UCSD-AML1 (cell line): Measurements from ENCODE around the gene NUP50.
A peak's percentile ranks its signal among the peaks of the same experiment; 100 is the strongest.

Experiments used
- DNase-seq: peaks from one replicate; lab custom pipeline; 2025; ENCODE audit not compliant: unreplicated experiment; lab: John Stamatoyannopoulos, UW

NUP50 gene

GRCh38 chr22:45227645-45228400 lies 64.1 kb downstream of the NUP50 start:
- no peak for DNase-seq

GRCh38 chr22:45228401-45228754 lies 64.7 kb downstream of the NUP50 start:
- DNase-seq: no peak

GRCh38 chr22:45229181-45229580 lies 65.5 kb downstream of the NUP50 start:
- DNase-seq: no peak

GRCh38 chr22:45230026-45230721 lies 66.4 kb downstream of the NUP50 start:
- DNase-seq: no peak

DNA sequence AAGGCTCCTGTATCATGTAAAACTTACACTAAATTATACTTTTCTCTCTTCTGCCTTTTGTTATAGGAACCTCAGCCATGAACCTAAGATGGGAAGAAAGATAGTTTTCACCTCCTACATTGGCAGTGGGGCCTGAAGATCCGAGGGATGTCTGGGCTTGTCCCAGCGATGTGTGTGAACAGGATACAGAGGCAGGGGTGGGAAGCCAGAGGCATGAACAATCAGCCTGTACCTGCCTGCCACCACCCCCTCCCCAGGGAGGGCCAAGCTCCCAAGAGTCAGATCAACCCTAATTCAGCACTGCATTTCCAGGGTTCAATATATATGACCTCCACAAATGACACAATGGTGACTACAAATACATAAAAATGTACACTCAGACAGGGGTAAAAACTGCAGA lies 67.6 kb downstream of the NUP50 start:
- no peak for DNase-seq

GRCh38 chr22:45233386-45233785 lies 69.7 kb downstream of the NUP50 start:
- no peak for DNase-seq

DNA sequence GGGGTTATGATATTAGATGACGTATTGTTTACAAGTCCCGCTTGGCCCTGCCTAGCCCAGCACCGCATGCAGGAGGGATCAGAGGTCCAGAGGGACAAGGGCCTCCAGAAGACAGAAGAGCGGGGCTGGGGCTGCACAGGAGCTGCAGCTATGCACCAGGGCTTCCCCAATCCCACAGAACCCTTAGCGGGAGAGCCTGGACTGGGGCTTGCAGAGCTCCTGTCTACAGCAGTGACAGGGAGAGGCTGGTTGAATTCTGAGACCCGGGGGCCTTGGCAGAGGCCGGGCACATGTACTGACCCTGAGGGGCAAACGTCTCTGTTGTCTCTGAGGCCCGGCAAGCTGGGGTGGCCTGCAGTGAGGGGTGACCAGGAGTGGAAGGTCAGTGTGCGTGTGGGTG lies 70.1 kb downstream of the NUP50 start:
- no peak for DNase-seq

GRCh38 chr22:45235101-45235777 lies 71.5 kb downstream of the NUP50 start:
- DNase-seq: peak; percentile 86

DNA sequence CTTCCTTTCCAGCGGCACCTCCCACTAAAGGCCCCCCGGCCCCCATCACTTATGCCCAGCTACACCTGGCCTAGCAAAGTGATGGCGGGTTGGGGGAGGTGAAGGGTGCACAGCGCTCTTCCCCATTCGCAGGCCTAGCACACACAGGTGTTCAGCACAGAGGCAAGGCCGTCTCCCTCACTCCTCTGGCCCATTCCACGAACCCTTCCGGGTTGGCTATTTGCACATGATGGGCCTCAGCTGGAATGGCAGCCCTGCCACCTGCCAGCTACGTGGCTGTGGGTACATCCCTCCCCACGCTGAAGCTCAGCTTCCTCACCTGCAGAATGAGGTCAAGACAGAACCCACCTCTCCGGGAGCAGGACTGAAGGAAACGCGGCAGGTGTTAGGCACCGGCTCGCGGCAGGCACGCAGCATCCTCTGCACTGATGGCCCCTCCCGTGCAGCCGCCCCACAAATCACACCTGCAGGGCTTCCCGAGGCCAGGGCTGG lies 72.2 kb downstream of the NUP50 start:
- DNase-seq: no peak

GRCh38 chr22:45237065-45237990 lies 73.6 kb downstream of the NUP50 start:
- no peak for DNase-seq
